ENCODE data around the gene TMEM95.
"Not testable (repeated sequence)": the region's sequence is repeated elsewhere in the genome, so short reads cannot be mapped to it uniquely, and the experiment has no call there.

The TMEM95 gene

GRCh38 chr17:7323731-7324437 is 31.1 kb upstream of the TMEM95 start:
- peak; percentile 79 for DNase-seq

- no peak for DNase-seq
These were observed 30.5 kb upstream of the TMEM95 start for GRCh38 chr17:7324438-7324779.

- no peak for DNase-seq
These were observed 29.9 kb upstream of the TMEM95 start for GRCh38 chr17:7325031-7325528.

GRCh38 chr17:7326186-7326585 is 28.8 kb upstream of the TMEM95 start:
- no peak for DNase-seq

- no peak for DNase-seq
These were observed 27.9 kb upstream of the TMEM95 start for GRCh38 chr17:7327056-7327455.

GRCh38 chr17:7327501-7327900 is 27.5 kb upstream of the TMEM95 start:
- no peak for DNase-seq

- no peak for DNase-seq
These were observed 26.9 kb upstream of the TMEM95 start for GRCh38 chr17:7328009-7328408.

- DNase-seq, result no peak
These were observed 26.0 kb upstream of the TMEM95 start, which contains the start of gene NEURL4 for GRCh38 chr17:7328840-7329373. Gene NEURL4 (minus strand): TSS chr17:7329335. CDS start chr17:7329312, 23 bp downstream.

- peak; percentile 95 for DNase-seq
These were observed 25.5 kb upstream of the TMEM95 start for GRCh38 chr17:7329374-7329996.

- DNase-seq, result peak; percentile 82
These were observed 24.8 kb upstream of the TMEM95 start for GRCh38 chr17:7329997-7330637.

- DNase-seq, result no peak
These were observed 24.3 kb upstream of the TMEM95 start for GRCh38 chr17:7330638-7331015.

- DNase-seq, result no peak
These were observed 22.8 kb upstream of the TMEM95 start for GRCh38 chr17:7332111-7332510.

GRCh38 chr17:7332600-7333069 is 22.3 kb upstream of the TMEM95 start:
- DNase-seq, result not testable (repeated sequence)

- DNase-seq, result no peak
These were observed 19.9 kb upstream of the TMEM95 start for GRCh38 chr17:7334938-7335538.

GRCh38 chr17:7335765-7336164 is 19.2 kb upstream of the TMEM95 start:
- DNase-seq, result not testable (repeated sequence)

- DNase-seq, result no peak
These were observed 18.4 kb upstream of the TMEM95 start, which contains the start of gene ACAP1 for GRCh38 chr17:7336240-7337175. Gene ACAP1 (plus strand): TSS chr17:7336529. CDS start chr17:7336735, 206 bp downstream.

GRCh38 chr17:7337600-7337999 is 17.4 kb upstream of the TMEM95 start:
- not testable (repeated sequence) for DNase-seq

GRCh38 chr17:7340179-7340578 is 14.8 kb upstream of the TMEM95 start:
- no peak for DNase-seq

GRCh38 chr17:7341842-7342241 is 13.1 kb upstream of the TMEM95 start:
- DNase-seq, result no peak

- no peak for DNase-seq
These were observed 11.7 kb upstream of the TMEM95 start for GRCh38 chr17:7343250-7343649.

GRCh38 chr17:7346761-7347614 is 8.0 kb upstream of the TMEM95 start:
- DNase-seq, result no peak
